Erythroblast (primary cell): ENCODE results near the gene FASN.

Experiments used
- GATA1 ChIP-seq: IDR thresholded peaks from 2 replicates; pipeline ENCODE4 v1.6.1; 2011; ENCODE audit warnings: low read depth, mild to moderate bottlenecking, control low read depth, low read length, moderate library complexity
- POLR2A ChIP-seq: IDR thresholded peaks from 2 replicates; pipeline ENCODE4 v1.6.1; 2011; ENCODE audit warnings: mild to moderate bottlenecking, low read length

DNA sequence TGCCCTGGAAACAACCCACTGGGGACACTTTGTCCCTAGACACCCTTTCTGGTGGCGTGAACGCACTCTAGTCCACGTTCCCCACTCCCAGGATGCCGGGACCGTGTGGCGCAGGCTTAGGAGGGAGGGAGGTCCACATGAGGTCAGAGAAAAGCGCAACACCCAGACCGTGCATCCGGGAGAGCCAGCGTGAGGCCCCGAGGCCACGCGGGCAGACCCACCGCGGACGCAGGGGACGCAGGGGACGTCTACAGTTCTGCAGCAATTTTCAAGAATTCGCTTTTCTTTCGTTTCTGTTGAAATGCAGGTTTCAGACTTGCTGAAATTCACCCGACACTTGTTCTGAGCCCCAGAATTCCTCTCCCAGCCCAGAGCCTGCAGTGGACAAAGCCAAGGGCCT is 51.1 kb downstream of the FASN start:
- TF ChIP-seq POLR2A, result no peak
- no peak for TF ChIP-seq GATA1
